ENCODE measurements around the gene PRR23A.
"Not testable (repeated sequence)": the region's sequence is repeated elsewhere in the genome, so short reads cannot be mapped to it uniquely, and the experiment has no call there.

The PRR23A gene
- total RNA-seq = 0 reads per million in 3 experiments

- DNase-seq = no peak
Observed at GRCh38 chr3:139006051-139006716, at the start of gene PRR23A. Gene PRR23A (minus strand): TSS chr3:139006268. CDS start chr3:139006268, 0 bp downstream.

- DNase-seq = no peak
Observed at GRCh38 chr3:139052802-139053600, 46.9 kb upstream of the PRR23A start.

DNA sequence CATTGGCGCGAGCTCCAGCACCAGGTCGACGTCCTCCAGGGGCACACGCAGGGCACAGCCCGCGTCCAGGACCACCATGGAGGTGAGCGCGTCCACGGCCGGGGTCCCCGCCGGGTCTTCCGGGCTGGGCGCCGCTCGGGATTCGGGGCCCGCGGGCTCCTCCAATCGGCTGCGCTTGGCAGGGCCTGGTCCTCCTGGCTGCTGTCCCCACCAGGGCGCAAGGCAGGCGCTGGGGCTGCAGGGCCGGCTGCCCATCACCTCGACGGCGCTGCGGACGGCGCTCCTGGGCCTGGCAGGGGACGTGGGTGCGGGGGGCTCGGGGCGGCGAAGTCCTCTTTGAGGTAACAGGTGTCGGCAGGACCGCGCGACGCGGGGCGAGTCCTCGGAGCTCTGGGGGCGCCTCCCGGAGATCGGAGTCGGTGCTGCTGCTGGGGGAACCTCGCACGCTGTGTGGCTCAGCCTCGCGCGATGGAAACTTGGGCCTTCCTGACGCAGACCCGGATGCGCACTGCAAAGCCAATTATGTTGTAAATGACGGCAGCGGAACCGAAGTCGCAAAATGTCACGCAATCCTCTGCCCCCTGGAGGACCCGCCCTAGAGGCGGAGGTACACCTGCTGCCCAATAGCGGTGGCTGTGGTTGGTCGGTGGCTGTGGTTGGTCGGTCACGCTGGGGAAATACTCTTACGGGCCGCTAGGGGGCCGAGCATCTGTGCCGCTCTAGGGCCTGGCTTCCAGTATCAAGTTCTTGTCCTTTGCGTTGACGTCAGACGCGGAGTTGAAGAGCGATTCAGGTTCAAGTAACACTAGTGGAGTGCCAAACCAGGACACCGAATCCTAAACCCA, 38.5 kb upstream of the PRR23A start, which contains the start of gene PRR23C:
Gene PRR23C, minus strand, starts transcription at position 527 of the 845 bp plus-strand sequence. Its CDS starts 272 bp downstream, at position 255.
- DNase-seq = no peak

- no peak for DNase-seq
Observed at GRCh38 chr3:139043554-139044365, 37.7 kb upstream of the PRR23A start.

GRCh38 chr3:139037478-139037877, 31.4 kb upstream of the PRR23A start:
- DNase-seq = no peak

DNA sequence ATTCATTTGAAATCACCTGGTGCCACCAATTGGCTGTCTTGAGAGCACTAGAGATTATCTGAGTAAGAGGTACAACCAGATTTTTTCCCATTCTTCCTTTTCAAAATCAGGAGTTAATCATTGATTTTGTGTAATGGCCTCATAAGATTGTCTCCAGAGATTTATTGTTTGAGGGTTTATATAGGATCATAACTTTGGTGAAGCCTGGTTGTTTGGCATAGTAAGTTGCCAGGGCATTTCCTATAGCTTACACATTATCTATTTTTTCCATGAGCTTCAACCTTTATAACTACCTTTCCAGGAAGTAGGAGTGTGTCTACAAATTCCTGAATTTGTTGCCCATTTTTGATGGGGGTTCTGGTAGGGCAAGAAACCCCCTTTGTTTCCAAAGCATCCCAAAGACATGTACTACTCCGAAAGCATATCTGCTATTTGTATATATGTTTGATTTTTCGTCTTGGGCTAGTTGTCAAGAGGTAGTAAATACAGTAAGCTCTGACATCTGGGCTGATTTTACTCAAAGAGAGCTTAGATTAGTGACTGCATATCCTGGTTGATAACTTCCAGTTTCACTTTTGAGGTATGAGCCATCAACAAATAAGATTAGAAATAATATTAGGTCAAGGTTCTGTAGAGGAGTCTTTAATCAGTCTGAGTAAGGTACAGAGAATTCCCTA, 26.4 kb upstream of the PRR23A start:
- no peak for DNase-seq

- DNase-seq = not testable (repeated sequence)
Observed at GRCh38 chr3:139030576-139030975, 24.5 kb upstream of the PRR23A start.

DNA sequence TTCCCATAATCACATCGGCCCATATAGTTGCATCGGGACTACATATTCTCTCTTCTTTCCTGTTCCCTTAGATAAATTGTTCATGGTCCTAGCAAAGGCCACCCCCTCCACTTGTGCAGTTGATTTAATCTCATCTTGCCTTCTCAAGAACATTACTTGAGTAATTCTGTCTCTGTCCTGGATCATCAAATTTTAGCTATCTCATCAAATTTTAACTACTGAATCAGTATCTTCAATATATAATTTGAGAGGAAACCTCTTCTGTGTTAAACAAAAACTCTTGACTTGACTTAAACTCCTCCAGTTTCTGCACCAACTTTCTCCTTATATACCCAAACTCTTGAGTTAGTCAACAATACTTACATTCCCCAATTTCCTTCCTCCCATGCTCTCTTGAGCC, 18.9 kb upstream of the PRR23A start:
- DNase-seq = no peak

DNA sequence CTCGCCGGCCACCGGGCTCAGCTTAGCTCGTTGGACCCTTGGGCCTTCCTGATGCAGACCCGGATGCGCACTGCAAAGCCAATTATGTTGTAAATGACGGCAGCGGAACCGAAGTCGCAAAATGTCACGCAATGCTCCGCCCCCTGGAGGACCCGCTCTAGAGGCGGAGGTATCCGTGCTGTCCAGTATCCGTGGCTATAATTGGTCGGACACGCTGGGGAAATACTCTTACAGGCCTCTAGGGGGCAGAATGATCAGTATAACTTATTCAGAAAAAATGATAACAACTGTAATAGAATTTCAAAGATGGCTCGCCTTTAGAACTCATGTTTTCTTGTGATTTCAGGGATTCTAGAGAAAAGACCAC, 14.8 kb upstream of the PRR23A start, which contains the start of gene PRR23B:
Gene PRR23B, minus strand, starts transcription at position 59 of the 367 bp plus-strand sequence. CDS start 265 bp downstream, outside the sequence.
- no peak for DNase-seq

DNA sequence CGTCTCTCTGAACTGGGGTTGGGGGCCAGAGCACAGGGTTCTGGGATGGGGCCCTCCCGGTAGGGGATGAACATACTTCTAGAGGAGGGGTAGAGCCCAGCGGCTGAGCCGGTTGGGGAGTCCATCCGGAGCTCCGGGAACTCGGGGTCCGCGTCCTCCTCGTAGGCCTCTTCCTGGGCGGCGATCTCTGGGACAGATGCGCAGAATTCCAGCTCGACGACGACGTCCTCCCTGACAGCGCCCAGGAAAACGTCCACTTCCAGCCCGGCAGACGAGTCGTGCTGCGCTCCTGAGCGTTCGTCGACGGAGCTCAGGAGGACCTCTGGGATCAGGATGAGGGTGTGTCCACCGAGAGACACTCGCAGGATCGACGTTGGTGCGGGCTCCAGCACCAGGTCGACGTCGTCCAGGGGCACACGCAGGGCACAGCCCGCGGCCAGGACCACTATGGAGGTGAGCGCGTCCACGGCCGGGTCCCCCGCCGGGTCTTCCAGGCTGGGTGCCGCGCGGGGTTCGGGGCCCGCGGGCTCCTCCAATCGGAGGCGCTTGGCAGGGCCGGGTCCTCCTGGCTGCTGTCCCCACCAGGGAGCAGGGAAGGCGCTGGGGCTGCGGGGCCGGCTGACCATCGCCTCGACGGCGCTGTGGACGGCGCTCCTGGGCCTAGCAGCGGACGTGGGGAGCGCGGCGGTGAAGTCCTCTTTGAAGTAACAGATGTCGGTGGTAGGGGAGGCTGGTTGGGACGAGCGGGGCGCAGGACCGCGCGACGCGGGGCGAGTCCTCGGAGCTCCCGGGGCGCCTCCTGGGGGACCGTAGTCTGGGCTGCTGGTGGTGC, 14.2 kb upstream of the PRR23A start:
- no peak for DNase-seq

GRCh38 chr3:139016430-139017048, 10.5 kb upstream of the PRR23A start:
- no peak for DNase-seq

- no peak for DNase-seq
Observed at GRCh38 chr3:139005356-139005993, 593 bp downstream of the PRR23A start.

- DNase-seq = no peak
Observed at GRCh38 chr3:138995706-138996105, 10.4 kb downstream of the PRR23A start.

- no peak for DNase-seq
Observed at GRCh38 chr3:138987181-138987580, 18.9 kb downstream of the PRR23A start.

GRCh38 chr3:138985932-138986331, 20.1 kb downstream of the PRR23A start:
- no peak for DNase-seq

DNA sequence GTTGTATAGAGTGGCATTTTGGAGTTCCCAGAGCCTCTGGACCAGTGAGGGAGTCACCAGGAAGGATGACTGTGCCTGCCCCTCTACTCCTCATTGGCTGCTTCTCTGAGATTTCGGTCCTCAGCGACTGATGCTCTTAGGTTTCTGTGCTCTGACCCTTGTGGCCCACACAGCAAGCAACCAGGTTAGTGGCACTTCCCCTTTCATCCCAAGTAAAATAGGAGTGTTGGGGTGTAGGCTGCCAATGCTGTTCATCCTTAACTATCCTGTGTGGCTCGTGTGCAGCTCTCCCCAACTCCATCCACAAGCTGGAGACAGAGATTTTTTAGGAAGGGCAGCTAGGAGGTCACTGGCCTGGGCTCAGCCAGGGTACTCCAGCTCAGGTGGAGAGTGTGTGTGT, 21.3 kb downstream of the PRR23A start:
- no peak for DNase-seq

DNA sequence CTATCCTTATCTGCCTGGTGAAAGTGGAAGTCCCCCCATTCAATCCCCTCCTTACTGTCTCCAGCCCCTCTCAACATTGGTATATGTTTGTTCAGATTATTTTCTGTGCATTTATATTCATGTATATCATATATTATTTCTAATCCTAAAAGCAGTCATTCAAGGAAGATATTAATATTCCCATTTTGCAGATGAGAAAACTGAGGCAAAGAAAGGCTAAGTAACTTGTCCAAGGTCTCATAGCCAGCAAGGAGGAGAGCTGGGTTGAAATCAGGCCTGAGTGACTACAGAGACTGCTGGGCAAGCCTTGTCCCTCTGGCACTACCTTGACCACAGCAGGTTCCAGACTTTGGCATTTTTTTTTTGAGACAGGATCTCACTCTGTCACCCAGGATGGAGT, 30.0 kb downstream of the PRR23A start:
- no peak for DNase-seq

DNA sequence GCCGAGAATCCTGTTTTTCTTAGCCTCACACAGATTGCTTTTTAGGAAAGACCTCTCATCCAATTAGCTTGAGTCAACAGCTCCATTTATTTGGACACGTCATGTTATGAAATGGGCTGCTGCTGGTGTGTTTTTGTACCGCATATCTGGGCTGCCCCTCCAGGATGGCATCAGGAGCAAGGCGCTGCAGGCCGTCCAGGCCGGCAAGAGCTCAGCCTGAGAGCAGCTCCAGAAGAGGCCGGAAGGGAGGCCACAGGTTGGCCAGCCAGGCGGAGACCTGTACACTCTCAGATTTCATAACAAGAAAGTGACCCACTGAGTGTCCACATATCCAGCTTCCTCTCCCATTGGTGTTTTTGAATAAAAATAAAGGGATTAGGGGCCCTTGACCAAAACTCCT, 30.7 kb downstream of the PRR23A start:
- DNase-seq = no peak

- DNase-seq = no peak
Observed at GRCh38 chr3:138974462-138974861, 31.6 kb downstream of the PRR23A start.

GRCh38 chr3:138972941-138973340, 33.1 kb downstream of the PRR23A start:
- DNase-seq = no peak

Measured in central memory CD4-positive, alpha-beta T cell (primary cell).